Uterus (tissue), 4 donors: Measurements from ENCODE around the gene KCNK3. TPM values are rescaled to one million over a fixed set of nuclear protein-coding genes. Genes with fewer than 3 reads are reported as not detected.

Experiments used
- DNase-seq, 2 donors: peaks; one replicate each; pipeline ENCODE4 v3.0.0-alpha.2; 2019 to 2020
- H3K27ac ChIP-seq, 2 donors: fragments of 200-600 bp; sonication (generic); 1 replicate in 1 of 2; 2 replicates in 1 of 2; pipeline ENCODE4 v1.5.1; 2016 to 2018
- H3K27me3 ChIP-seq, 2 donors: fragments of 200-600 bp; sonication (generic); one replicate each; pipeline ENCODE4 v1.5.1; 2018 to 2019; ENCODE audit warnings: control low read depth in 1 of 2
- H3K36me3 ChIP-seq, 2 donors: fragments of 200-600 bp; sonication (generic); one replicate each; pipeline ENCODE4 v1.5.1; 2019; ENCODE audit warnings: control low read depth in 1 of 2
- H3K4me1 ChIP-seq, 2 donors: fragments of 200-600 bp; sonication (generic); one replicate each; pipeline ENCODE4 v1.5.1; 2018 to 2019; ENCODE audit warnings: control low read depth in 1 of 2
- H3K4me3 ChIP-seq, 2 donors: fragments of 200-600 bp; sonication (generic); 1 replicate in 1 of 2; 2 replicates in 1 of 2; pipeline ENCODE4 v1.5.1; 2018 to 2019; ENCODE audit warnings: mild to moderate bottlenecking in 1 of 2
- H3K9me3 ChIP-seq, 2 donors: fragments of 200-600 bp; sonication (generic); one replicate each; pipeline ENCODE4 v1.5.1; 2019; ENCODE audit warnings: control low read depth in 1 of 2
- CTCF ChIP-seq, 4 experiments: fragments of 200-600 bp in 2 of 4; fragments of 450-650 bp in 2 of 4; sonication (generic) in 2 of 4; IDR thresholded peaks; one replicate each; pipeline ENCODE4 v1.5.1; 2016 to 2019; ENCODE audit warnings: antibody characterized with exemption in 4 of 4, mild to moderate bottlenecking in 2 of 4, moderate library complexity in 1 of 4
- POLR2A ChIP-seq, 2 donors: fragments of 450-650 bp; IDR thresholded peaks; one replicate each; pipeline ENCODE4 v1.6.1; 2016; ENCODE audit warnings: antibody characterized with exemption in 2 of 2, mild to moderate bottlenecking in 1 of 2, moderate library complexity in 1 of 2
- intact Hi-C: fragments of 100-400 bp; cut with DNase I; formaldehyde crosslinking; loops from one replicate; pipeline ENCODE4 v1.15.1; 2023; ENCODE audit warnings: low total_unique reads
- total RNA-seq, 4 donors: library from RNA; depleted of rRNA in 3 of 4; stranded (reverse); fragments of >200 nt in 3 of 4; gene quantifications; one replicate each; pipeline versions ENCODE4 v1.1.0 to v1.2.4, GENCODE V29; 2014 to 2023
- donor health status: DM: yes; HTN: yes; CAD: no.

Gene KCNK3
- total RNA-seq, 4 donors from 2014 or later = 0.29 to 7.8 (median 4.6) TPM

DNA sequence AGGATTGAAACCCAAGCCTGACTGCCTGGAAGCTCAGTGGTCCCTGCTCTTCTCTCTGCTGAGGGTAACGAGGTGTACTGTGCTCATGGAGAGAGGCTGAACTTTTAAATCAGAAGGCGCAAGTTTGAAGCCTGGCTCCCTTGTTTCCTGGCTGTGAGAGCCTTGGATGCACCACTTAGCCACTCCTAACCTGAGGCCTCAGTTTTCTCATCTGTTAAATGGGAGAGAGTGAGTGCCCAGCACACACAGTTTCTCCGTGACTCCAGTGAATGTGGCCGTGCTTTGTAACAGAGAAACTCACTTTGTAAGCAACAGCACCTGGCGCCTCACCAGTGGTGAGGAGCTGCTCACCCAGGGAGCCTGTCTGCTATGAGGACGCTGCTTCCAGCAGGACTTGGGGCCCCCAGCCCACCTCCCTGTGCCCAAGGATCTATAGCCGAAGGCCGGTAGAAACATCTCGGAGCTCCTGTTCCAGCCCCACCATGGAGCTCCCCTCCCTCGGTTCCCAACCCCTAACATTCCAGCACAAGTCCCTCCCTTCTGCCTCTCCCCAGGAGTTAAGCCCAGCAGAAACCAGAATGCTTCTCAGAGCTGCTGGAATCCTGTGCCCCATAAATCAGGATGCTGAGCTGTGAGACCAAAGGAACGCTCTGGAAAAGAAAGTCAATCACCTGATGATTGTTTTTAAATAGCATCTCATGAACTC lies 20.3 kb upstream of the KCNK3 start:
- TF ChIP-seq CTCF (IDR thresholded peaks at IDR 0.05) (no peak), POLR2A (IDR thresholded peaks at IDR 0.05) (no peak)
- H3K36me3 ChIP-seq = no peaks in the 10 kb centered on the region
- H3K27ac ChIP-seq = no peak overlapping the region
- no peaks in the 10 kb centered on the region for H3K4me1 ChIP-seq
- H3K27me3 ChIP-seq = no peaks in the 10 kb centered on the region
- no peaks in the 10 kb centered on the region for H3K9me3 ChIP-seq
- intact Hi-C loops = no loop called here
- DNase-seq = no peak
- H3K4me3 ChIP-seq = no peak overlapping the region

DNA sequence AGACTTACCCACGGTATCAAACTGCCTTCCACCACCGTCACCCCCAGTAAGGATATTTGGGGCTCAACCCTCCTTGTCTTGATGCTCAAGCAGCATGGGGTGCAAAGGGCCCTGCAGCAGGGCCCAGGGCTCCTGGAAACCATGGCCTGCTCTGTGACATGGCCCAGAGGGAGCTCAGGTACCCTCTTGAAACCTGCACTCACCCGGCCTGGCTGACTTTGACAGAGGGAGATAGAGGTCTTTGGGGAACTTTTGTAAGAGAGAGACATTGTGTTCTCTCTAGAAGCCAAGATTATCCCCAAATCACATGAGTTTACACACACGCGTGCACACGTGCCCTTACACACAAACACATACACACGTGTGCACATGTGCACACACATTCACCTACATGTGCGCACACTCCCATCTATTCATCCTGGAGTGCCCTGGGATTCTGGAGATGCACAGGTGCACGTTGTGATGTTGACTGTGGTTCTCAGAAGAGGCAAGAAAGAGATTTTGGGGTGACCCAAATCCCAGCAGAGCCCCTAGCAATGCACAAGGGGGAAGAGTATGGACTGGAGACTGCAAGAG lies 19.6 kb upstream of the KCNK3 start:
- Histone ChIP-seq H3K36me3 (no peaks in the 10 kb centered on the region), H3K9me3 (no peaks in the 10 kb centered on the region), H3K4me1 (no peaks in the 10 kb centered on the region), H3K27me3 (no peaks in the 10 kb centered on the region), H3K27ac (no peak overlapping the region), H3K4me3 (no peak overlapping the region)
- intact Hi-C loops = no loop called here
- no peak for DNase-seq
- TF ChIP-seq CTCF (IDR thresholded peaks at IDR 0.05) (no peak), POLR2A (IDR thresholded peaks at IDR 0.05) (no peak)

GRCh38 chr2:26674002-26674751 lies 18.3 kb upstream of the KCNK3 start:
- peak in 1 of 2 donors; percentile 3 for DNase-seq
- no peak for TF ChIP-seq CTCF (IDR thresholded peaks at IDR 0.05)
- no peak for TF ChIP-seq POLR2A (IDR thresholded peaks at IDR 0.05)
- no peaks in the 10 kb centered on the region for H3K4me1 ChIP-seq
- H3K4me3 ChIP-seq = no peak overlapping the region
- no peaks in the 10 kb centered on the region for H3K9me3 ChIP-seq
- H3K27me3 ChIP-seq = no peaks in the 10 kb centered on the region
- H3K36me3 ChIP-seq = no peaks in the 10 kb centered on the region
- intact Hi-C loops = no loop called here
- no peak overlapping the region for H3K27ac ChIP-seq

- TF ChIP-seq CTCF (IDR thresholded peaks at IDR 0.05) (no peak), POLR2A (IDR thresholded peaks at IDR 0.05) (no peak)
- H3K27me3 ChIP-seq = no peaks in the 10 kb centered on the region
- H3K4me3 ChIP-seq = no peak overlapping the region
- H3K9me3 ChIP-seq = no peaks in the 10 kb centered on the region
- H3K36me3 ChIP-seq = no peaks in the 10 kb centered on the region
- H3K4me1 ChIP-seq = no peaks in the 10 kb centered on the region
- intact Hi-C loops = no loop called here
- peak in 1 of 2 donors; percentile 3 for DNase-seq
- no peak overlapping the region for H3K27ac ChIP-seq
Observed at GRCh38 chr2:26674771-26675170, 17.8 kb upstream of the KCNK3 start.
